Activated gamma-delta T cell treated with Interleukin-2 at 50 U/mL for 16 hours (primary cell): Measurements from ENCODE around the gene ANO2.

Experiments
- DNase-seq: peaks from one replicate; pipeline ENCODE4 v3.0.0-alpha.2; 2020

Gene ANO2

GRCh38 chr12:5611162-5611561, 333.9 kb downstream of the ANO2 start:
- DNase-seq = no peak

- DNase-seq = no peak
Measured at GRCh38 chr12:5599378-5599777, 345.7 kb downstream of the ANO2 start.

GRCh38 chr12:5593998-5594397, 351.1 kb downstream of the ANO2 start:
- no peak for DNase-seq

GRCh38 chr12:5593086-5593485, 352.0 kb downstream of the ANO2 start:
- no peak for DNase-seq

GRCh38 chr12:5592310-5592709, 352.7 kb downstream of the ANO2 start:
- no peak for DNase-seq

GRCh38 chr12:5590316-5590715, 354.7 kb downstream of the ANO2 start:
- DNase-seq = no peak

- DNase-seq = no peak
Measured at GRCh38 chr12:5589054-5589453, 356.0 kb downstream of the ANO2 start.

GRCh38 chr12:5588591-5588990, 356.5 kb downstream of the ANO2 start:
- no peak for DNase-seq

GRCh38 chr12:5588176-5588575, 356.9 kb downstream of the ANO2 start:
- DNase-seq = no peak

GRCh38 chr12:5587711-5588121, 357.3 kb downstream of the ANO2 start:
- no peak for DNase-seq

GRCh38 chr12:5586201-5586600, 358.9 kb downstream of the ANO2 start:
- DNase-seq = no peak

- DNase-seq = no peak
Measured at GRCh38 chr12:5585178-5585577, 359.9 kb downstream of the ANO2 start.

GRCh38 chr12:5584412-5585175, 360.5 kb downstream of the ANO2 start:
- no peak for DNase-seq

GRCh38 chr12:5582541-5582940, 362.5 kb downstream of the ANO2 start:
- no peak for DNase-seq

GRCh38 chr12:5582018-5582417, 363.0 kb downstream of the ANO2 start:
- DNase-seq = no peak

GRCh38 chr12:5581616-5582015, 363.4 kb downstream of the ANO2 start:
- no peak for DNase-seq

- DNase-seq = no peak
Measured at GRCh38 chr12:5581019-5581418, 364.0 kb downstream of the ANO2 start.

GRCh38 chr12:5578775-5579174, 366.3 kb downstream of the ANO2 start:
- DNase-seq = no peak

- no peak for DNase-seq
Measured at GRCh38 chr12:5577741-5578140, 367.3 kb downstream of the ANO2 start.

GRCh38 chr12:5577211-5577612, 367.8 kb downstream of the ANO2 start:
- DNase-seq = no peak

GRCh38 chr12:5575987-5576386, 369.1 kb downstream of the ANO2 start:
- no peak for DNase-seq

GRCh38 chr12:5575232-5575631, 369.8 kb downstream of the ANO2 start:
- DNase-seq = no peak

GRCh38 chr12:5573390-5573789, 371.7 kb downstream of the ANO2 start:
- DNase-seq = no peak

GRCh38 chr12:5571115-5571514, 373.9 kb downstream of the ANO2 start:
- DNase-seq = no peak

GRCh38 chr12:5570416-5570815, 374.6 kb downstream of the ANO2 start:
- no peak for DNase-seq
